ENCODE results near the gene DDX31.

The DDX31 gene

DNA sequence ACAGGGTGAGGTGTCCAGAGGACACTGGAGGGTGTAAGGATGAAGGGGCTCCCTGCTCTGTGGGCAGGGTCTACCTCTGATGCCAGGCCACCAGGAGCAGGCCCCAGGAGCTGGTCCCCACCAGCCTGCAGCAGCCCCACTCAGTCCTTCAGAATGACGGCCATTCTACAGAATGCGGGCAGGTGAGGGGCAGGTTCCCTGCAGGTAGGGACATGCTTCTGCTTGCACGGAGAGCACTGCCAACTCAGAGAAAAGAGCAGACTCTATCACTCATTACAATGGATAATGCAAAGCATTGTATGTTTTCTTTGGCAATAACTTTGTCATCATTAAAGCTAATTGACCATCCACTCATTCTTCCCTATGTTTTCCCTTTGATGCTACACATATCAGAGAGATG, 39.0 kb downstream of the DDX31 start:
- no peak for DNase-seq (ENCODE audit: low read depth)
- no peak overlapping the region for H3K4me3 ChIP-seq (ENCODE audit: low read depth, low read length)
- TF ChIP-seq, protein P1, sequence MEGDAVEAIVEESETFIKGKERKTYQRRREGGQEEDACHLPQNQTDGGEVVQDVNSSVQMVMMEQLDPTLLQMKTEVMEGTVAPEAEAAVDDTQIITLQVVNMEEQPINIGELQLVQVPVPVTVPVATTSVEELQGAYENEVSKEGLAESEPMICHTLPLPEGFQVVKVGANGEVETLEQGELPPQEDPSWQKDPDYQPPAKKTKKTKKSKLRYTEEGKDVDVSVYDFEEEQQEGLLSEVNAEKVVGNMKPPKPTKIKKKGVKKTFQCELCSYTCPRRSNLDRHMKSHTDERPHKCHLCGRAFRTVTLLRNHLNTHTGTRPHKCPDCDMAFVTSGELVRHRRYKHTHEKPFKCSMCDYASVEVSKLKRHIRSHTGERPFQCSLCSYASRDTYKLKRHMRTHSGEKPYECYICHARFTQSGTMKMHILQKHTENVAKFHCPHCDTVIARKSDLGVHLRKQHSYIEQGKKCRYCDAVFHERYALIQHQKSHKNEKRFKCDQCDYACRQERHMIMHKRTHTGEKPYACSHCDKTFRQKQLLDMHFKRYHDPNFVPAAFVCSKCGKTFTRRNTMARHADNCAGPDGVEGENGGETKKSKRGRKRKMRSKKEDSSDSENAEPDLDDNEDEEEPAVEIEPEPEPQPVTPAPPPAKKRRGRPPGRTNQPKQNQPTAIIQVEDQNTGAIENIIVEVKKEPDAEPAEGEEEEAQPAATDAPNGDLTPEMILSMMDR (IDR thresholded peaks at IDR 0.05; ENCODE audit: control insufficient read depth, extremely low read depth, insufficient read depth) = no peak

GRCh38 chr9:132630116-132630515, 39.7 kb downstream of the DDX31 start:
- TF ChIP-seq, protein P1 (IDR thresholded peaks at IDR 0.05; ENCODE audit: control insufficient read depth, extremely low read depth, insufficient read depth) = no peak
- H3K4me3 ChIP-seq (ENCODE audit: low read depth, low read length) = no peak overlapping the region
- DNase-seq (ENCODE audit: low read depth) = no peak

GRCh38 chr9:132628746-132629145, 41.0 kb downstream of the DDX31 start:
- TF ChIP-seq, protein P1 (IDR thresholded peaks at IDR 0.05; ENCODE audit: control insufficient read depth, extremely low read depth, insufficient read depth) = no peak
- DNase-seq (ENCODE audit: low read depth) = no peak
- H3K4me3 ChIP-seq (ENCODE audit: low read depth, low read length) = no peak overlapping the region

- H3K4me3 ChIP-seq (ENCODE audit: low read depth, low read length) = no peak overlapping the region
- DNase-seq (ENCODE audit: low read depth) = no peak
- TF ChIP-seq, protein P1 (IDR thresholded peaks at IDR 0.05; ENCODE audit: control insufficient read depth, extremely low read depth, insufficient read depth) = no peak
Observed at GRCh38 chr9:132627594-132627993, 42.2 kb downstream of the DDX31 start.

GRCh38 chr9:132627106-132627505, 42.7 kb downstream of the DDX31 start:
- H3K4me3 ChIP-seq (ENCODE audit: low read depth, low read length) = no peak overlapping the region
- TF ChIP-seq, protein P1 (IDR thresholded peaks at IDR 0.05; ENCODE audit: control insufficient read depth, extremely low read depth, insufficient read depth) = no peak
- no peak for DNase-seq (ENCODE audit: low read depth)

- TF ChIP-seq, protein P1 (IDR thresholded peaks at IDR 0.05; ENCODE audit: control insufficient read depth, extremely low read depth, insufficient read depth) = no peak
- DNase-seq (ENCODE audit: low read depth) = no peak
- H3K4me3 ChIP-seq (ENCODE audit: low read depth, low read length) = no peak overlapping the region
Observed at GRCh38 chr9:132626285-132626684, 43.5 kb downstream of the DDX31 start.

- no peak for DNase-seq (ENCODE audit: low read depth)
- TF ChIP-seq, protein P1 (IDR thresholded peaks at IDR 0.05; ENCODE audit: control insufficient read depth, extremely low read depth, insufficient read depth) = no peak
- no peak overlapping the region for H3K4me3 ChIP-seq (ENCODE audit: low read depth, low read length)
Observed at GRCh38 chr9:132622159-132622558, 47.6 kb downstream of the DDX31 start.

Measured in LNCaP clone FGC (cell line).